SK-N-SH treated with all-trans-retinoic acid at 6 μM for 48 hours (cell line): ENCODE results near the gene ASCL5.

Experiments
- ATAC-seq: fragments of 200-7000 bp; cut with Tn5 transposase; 3 replicates; pipeline ENCODE4 v1.9.1; 2020; ENCODE audit warnings: mild to moderate bottlenecking, moderate library complexity
- ARNTL ChIP-seq: fragments of 450-650 bp; formaldehyde crosslinking; IDR thresholded peaks from 2 replicates; pipeline ENCODE4 v1.5.0; 2020; ENCODE audit warnings: low read depth, mild to moderate bottlenecking, moderate library complexity, borderline replicate concordance
- BACH2 ChIP-seq: fragments of 250-450 bp; sonication (Bioruptor Pico); IDR thresholded peaks from 2 replicates; pipeline ENCODE4 v1.9.0; 2021; ENCODE audit warnings: mild to moderate bottlenecking, borderline replicate concordance
- CREB5 ChIP-seq: fragments of 250-450 bp; sonication (Bioruptor Pico); IDR thresholded peaks from 2 replicates; pipeline ENCODE4 v1.5.1; 2020; ENCODE audit warnings: low read depth, mild to moderate bottlenecking, moderate library complexity
- CSDC2 ChIP-seq: fragments of 250-450 bp; sonication (Bioruptor Pico); IDR thresholded peaks from 2 replicates; pipeline ENCODE4 v1.5.0; 2020; ENCODE audit warnings: mild to moderate bottlenecking, moderate library complexity
- ESRRG ChIP-seq: fragments of 250-450 bp; sonication (Bioruptor Pico); IDR thresholded peaks from 2 replicates; pipeline ENCODE4 v1.6.1; 2021; ENCODE audit warnings: mild to moderate bottlenecking
- GLIS3 ChIP-seq: fragments of 250-450 bp; sonication (Bioruptor Pico); IDR thresholded peaks from 2 replicates; pipeline ENCODE4 v1.5.0; 2020; ENCODE audit warnings: mild to moderate bottlenecking, moderate library complexity
- ISL1 ChIP-seq: fragments of 250-450 bp; sonication (Bioruptor Pico); IDR thresholded peaks from 2 replicates; pipeline ENCODE4 v2.1.2; 2022; ENCODE audit warnings: mild to moderate bottlenecking, moderate library complexity
- POU6F1 ChIP-seq: fragments of 250-450 bp; sonication (Bioruptor Pico); IDR thresholded peaks from 2 replicates; pipeline ENCODE4 v1.8.0; 2021; ENCODE audit warnings: low read depth, mild to moderate bottlenecking, moderate library complexity, borderline replicate concordance
- RARB ChIP-seq: fragments of 250-450 bp; sonication (Bioruptor Pico); IDR thresholded peaks from 2 replicates; pipeline ENCODE4 v1.8.0; 2021; ENCODE audit warnings: mild to moderate bottlenecking, moderate library complexity
- TCF4 ChIP-seq: fragments of 250-450 bp; sonication (Bioruptor Pico); IDR thresholded peaks from 2 replicates; pipeline ENCODE4 v1.8.0; 2021; ENCODE audit warnings: mild to moderate bottlenecking, moderate library complexity, borderline replicate concordance
- TSHZ2 ChIP-seq: fragments of 250-450 bp; sonication (Bioruptor Pico); IDR thresholded peaks from 2 replicates; pipeline ENCODE4 v1.5.0; 2020; ENCODE audit warnings: mild to moderate bottlenecking, moderate library complexity
- ZC3H10 ChIP-seq: fragments of 250-450 bp; sonication (Bioruptor Pico); IDR thresholded peaks from 2 replicates; pipeline ENCODE4 v1.5.1; 2021; ENCODE audit warnings: mild to moderate bottlenecking, moderate library complexity
- ZFP3 ChIP-seq: fragments of 250-450 bp; sonication (Bioruptor Pico); IDR thresholded peaks from 2 replicates; pipeline ENCODE4 v1.5.0; 2020; ENCODE audit warnings: mild to moderate bottlenecking, moderate library complexity
- ZNF565 ChIP-seq: fragments of 450-650 bp; formaldehyde crosslinking; conservative IDR thresholded peaks from 2 replicates; pipeline ENCODE4 v1.5.0; 2020; ENCODE audit warnings: low read depth, mild to moderate bottlenecking, moderate library complexity
- ZNF70 ChIP-seq: fragments of 450-650 bp; formaldehyde crosslinking; IDR thresholded peaks from 2 replicates; pipeline ENCODE4 v1.5.0; 2020; ENCODE audit warnings: mild to moderate bottlenecking, moderate library complexity
- ZNF8 ChIP-seq: fragments of 450-650 bp; formaldehyde crosslinking; IDR thresholded peaks from 2 replicates; pipeline ENCODE4 v1.5.0; 2020; ENCODE audit warnings: mild to moderate bottlenecking, moderate library complexity
- TF ChIP-seq, protein P1 (sequence below): fragments of 250-450 bp; sonication (Bioruptor Pico); IDR thresholded peaks from 2 replicates; pipeline ENCODE4 v1.5.1; 2021; ENCODE audit warnings: mild to moderate bottlenecking, moderate library complexity
- TF ChIP-seq, protein P2 (sequence below): fragments of 250-450 bp; sonication (Bioruptor Pico); IDR thresholded peaks from 2 replicates; pipeline ENCODE4 v1.8.0; 2020; ENCODE audit warnings: mild to moderate bottlenecking, moderate library complexity, borderline replicate concordance

Gene ASCL5

GRCh38 chr1:201088901-201089525, 38.0 kb downstream of the ASCL5 start:
- no peak for ATAC-seq
- TF ChIP-seq, protein P1, sequence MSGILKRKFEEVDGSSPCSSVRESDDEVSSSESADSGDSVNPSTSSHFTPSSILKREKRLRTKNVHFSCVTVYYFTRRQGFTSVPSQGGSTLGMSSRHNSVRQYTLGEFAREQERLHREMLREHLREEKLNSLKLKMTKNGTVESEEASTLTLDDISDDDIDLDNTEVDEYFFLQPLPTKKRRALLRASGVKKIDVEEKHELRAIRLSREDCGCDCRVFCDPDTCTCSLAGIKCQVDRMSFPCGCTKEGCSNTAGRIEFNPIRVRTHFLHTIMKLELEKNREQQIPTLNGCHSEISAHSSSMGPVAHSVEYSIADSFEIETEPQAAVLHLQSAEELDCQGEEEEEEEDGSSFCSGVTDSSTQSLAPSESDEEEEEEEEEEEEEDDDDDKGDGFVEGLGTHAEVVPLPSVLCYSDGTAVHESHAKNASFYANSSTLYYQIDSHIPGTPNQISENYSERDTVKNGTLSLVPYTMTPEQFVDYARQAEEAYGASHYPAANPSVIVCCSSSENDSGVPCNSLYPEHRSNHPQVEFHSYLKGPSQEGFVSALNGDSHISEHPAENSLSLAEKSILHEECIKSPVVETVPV (CRISPR knock-in tag) = no peak
- TF ChIP-seq ZNF70 (CRISPR knock-in tag) = no peak
- TF ChIP-seq, all 23 proteins: peak for 0

DNA sequence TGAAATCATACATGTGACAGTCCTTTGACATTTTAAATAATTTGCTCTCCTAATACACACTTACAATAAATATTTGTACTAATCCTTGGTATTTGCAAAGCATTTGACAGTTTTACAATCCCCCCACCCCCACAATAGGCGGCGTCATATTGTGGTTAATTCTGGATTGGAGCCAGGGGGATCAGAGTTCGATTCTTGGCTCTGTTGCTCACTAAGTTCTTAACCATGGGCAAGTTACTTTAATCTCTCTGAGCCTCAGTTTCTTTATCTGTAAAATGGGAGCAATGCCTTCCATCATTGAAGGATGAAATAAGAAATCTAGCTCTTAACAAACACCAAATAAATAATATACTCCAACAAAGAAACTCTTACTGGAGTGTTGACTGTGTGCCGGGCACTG, 38.6 kb downstream of the ASCL5 start:
- TF ChIP-seq ARNTL (CRISPR knock-in tag) (no peak), ZC3H10 (CRISPR knock-in tag) (no peak), CSDC2 (CRISPR knock-in tag) (no peak), ZFP3 (no peak), BACH2 (CRISPR knock-in tag) (no peak), TCF4 (CRISPR knock-in tag) (no peak), GLIS3 (CRISPR knock-in tag) (no peak), TSHZ2 (CRISPR knock-in tag) (no peak)
- TF ChIP-seq, all 23 proteins: peak for 0
- ATAC-seq = no peak

GRCh38 chr1:201085902-201086735, 40.9 kb downstream of the ASCL5 start:
- peak; percentile 98 for ATAC-seq

More at GRCh38 chr1:201085902-201086735, 40.9 kb downstream of the ASCL5 start:
- TF ChIP-seq BACH2 (CRISPR knock-in tag) (no peak), ZFP3 (no peak), ISL1 (CRISPR knock-in tag) (no peak), CSDC2 (CRISPR knock-in tag) (no peak), ESRRG (no peak), TCF4 (CRISPR knock-in tag) (no peak), RARB (CRISPR knock-in tag) (no peak), GLIS3 (CRISPR knock-in tag) (no peak), ZNF8 (no peak), ARNTL (CRISPR knock-in tag) (no peak), CREB5 (CRISPR knock-in tag) (no peak), ZNF565 (no peak), TSHZ2 (CRISPR knock-in tag) (no peak), POU6F1 (CRISPR knock-in tag) (no peak)
- TF ChIP-seq, protein P2, sequence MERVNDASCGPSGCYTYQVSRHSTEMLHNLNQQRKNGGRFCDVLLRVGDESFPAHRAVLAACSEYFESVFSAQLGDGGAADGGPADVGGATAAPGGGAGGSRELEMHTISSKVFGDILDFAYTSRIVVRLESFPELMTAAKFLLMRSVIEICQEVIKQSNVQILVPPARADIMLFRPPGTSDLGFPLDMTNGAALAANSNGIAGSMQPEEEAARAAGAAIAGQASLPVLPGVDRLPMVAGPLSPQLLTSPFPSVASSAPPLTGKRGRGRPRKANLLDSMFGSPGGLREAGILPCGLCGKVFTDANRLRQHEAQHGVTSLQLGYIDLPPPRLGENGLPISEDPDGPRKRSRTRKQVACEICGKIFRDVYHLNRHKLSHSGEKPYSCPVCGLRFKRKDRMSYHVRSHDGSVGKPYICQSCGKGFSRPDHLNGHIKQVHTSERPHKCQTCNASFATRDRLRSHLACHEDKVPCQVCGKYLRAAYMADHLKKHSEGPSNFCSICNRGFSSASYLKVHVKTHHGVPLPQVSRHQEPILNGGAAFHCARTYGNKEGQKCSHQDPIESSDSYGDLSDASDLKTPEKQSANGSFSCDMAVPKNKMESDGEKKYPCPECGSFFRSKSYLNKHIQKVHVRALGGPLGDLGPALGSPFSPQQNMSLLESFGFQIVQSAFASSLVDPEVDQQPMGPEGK (CRISPR knock-in tag) = no peak
